Measurements from ENCODE around the gene NDUFS7. TPM values are rescaled to one million over a fixed set of nuclear protein-coding genes. Genes with fewer than 3 reads are reported as not detected.

NDUFS7 gene
- 89.5 and 111 TPM in 2 replicates for total RNA-seq

DNA sequence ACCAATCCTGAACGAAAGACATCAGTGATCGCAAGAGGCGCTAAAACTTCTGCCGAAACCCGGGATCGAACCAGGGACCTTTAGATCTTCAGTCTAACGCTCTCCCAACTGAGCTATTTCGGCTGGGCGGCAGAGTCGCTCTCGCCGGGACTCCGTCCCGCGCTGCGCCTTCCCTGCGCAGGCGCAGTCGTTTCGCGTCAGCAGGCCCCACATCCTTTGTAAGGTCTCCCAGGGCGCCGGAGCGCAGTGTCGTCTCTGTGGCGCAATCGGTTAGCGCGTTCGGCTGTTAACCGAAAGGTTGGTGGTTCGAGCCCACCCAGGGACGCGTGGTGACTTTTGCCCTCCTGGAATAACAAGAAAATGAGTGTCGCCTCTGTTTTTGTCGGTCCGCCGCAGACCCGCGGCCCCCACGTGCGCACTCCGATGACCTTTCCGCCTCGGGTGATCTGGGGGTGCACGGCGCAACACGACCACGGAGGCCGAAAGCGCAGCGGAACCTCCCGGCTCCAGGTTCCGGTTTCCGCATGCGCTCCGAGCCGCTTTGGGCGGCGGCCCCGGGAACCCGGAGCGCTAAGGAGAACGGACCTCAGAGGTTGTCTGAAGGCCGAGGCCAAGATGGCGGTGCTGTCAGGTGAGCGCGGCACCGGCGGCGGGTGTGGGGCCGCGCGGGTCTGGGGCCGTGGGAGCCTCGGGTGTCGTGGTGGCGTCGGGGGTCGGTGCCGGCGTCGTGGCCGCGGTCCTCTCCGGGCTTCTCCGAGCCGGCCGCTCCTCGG, at the start of gene NDUFS7:
Gene NDUFS7 (plus strand): TSS at position 596 of the 773 bp plus-strand sequence. CDS start 20 bp downstream, at position 616.

DNA sequence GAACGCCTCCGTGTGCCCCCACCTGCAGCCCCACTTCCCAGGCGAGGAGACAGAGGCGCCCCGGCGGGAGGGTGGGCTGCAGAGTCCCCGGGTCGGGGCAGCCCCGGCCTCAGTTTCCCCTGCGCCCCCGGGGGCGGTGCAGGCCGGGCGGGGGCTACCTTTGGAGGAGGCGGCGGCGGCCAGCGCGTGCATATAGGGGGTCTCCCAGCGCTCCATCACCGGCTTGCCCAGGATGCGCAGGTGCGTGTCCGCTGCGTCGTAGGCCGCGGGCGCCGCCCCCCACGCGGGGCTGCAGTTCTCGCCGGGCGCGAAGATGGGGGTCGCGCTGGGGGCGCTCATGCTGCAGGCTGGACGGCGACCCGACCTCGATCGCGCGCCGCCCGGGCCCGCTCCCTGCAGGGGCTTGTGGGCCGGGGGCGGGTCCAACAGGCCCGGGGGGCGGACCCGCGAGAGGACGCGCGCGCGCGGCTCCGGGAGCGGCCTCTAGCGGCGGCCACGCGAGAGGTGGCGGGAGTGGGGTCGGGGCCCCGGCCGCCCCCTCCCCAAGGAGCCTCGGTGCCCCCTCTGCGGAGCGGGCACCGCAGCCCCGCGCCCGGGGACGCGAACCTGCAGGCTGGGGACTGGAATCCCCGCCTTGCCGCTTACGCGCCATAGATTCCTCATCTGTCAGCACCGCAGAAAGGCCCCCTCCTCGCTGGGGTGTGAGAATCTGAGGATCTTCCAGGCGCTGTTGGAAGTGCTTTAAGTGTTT, 17.6 kb downstream of the NDUFS7 start, which contains the start of gene GAMT:
Gene GAMT (minus strand): TSS at position 405 of the 751 bp plus-strand sequence. CDS start 66 bp downstream, at position 339.

DNA sequence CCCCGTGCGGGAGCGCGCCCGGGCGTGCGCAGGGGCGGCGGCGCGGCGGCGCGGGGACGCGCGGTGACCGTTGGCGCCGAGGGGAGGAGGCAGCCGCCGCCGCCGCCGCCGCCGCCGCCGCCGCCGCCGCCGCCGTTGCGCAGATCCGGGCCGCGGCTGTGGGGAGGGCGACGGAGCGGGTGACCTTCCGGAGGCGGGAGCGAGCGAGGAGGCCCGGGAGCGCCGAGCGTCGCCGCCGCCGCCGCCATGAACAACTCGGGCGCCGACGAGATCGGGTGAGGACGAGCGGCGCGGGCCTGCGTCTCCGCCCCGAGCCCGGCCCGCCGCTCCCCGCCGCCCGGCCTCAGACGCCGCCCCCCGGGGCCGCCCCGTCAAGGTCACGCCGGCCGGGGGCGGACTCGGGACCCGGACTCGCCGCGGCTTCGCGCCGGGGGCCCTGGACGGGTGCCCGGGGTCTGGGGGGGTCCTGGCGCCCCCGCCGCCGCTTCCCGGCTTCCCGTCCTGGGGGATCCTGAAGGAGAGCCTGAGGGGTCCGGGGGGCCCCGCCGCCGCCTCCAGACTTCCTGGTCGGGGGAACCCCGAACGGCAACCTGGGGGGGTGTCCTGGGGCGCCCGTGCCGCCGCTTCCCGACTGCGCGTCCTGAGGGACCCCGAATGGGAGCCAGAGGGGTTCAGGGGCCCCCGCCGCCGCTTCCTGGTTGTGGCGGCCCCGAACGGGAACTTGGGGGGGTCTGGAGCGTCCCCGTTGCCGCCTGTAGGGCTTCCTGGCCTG, 24.0 kb downstream of the NDUFS7 start, which contains the start of gene DAZAP1:
Gene DAZAP1 (plus strand): TSS at position 59 of the 772 bp plus-strand sequence. CDS start 188 bp downstream, at position 247.

DNA sequence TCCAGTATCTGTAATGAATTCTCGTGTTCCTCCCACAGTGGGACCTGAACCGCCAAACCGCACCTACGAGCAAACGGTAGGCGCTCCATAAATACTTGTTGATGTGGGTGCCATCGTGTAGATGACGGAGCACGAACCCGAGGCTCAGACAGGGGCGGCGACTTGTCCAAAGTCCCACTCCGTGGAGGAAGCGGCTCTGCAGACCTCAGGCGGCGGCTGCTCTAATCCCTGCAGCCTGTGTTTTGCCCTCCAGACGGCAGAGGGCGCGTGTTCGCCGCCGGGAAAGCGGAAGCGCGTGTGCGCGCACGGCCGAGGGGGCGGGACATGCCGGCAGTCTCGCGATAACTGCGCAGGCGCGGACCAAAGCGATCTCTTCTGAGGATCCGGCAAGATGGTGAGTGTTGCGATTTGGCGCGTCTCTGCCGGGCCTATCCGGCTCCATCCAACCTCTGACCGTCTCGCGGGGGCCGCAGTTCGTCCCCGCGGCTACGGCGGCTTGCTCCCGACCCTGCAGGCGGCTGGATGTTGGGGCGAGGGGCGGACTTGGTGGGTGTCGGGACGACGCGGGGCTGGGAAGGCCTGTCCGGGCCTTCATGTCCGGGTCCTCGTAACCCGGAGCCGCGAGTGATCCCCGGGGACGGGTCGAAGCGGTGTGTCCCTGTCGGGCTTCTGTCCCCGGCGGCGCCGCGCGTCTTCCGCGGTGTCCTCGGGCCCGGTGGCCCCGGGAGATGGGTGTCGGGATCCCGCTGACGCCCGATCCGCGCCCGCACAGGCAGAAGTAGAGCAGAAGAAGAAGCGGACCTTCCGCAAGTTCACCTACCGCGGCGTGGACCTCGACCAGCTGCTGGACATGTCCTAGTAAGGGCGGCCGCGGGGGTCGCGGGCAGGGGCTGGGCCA, 54.6 kb downstream of the NDUFS7 start, which contains the start of gene RPS15:
Gene RPS15 (plus strand): TSS at position 362 of the 898 bp plus-strand sequence. CDS start 30 bp downstream, at position 392.

Other genes with a start within 250 kb of the NDUFS7 start
- gene SBNO2, start 209.6 kb upstream of the NDUFS7 start, total RNA-seq, result 37.6 and 40.9 TPM in 2 replicates
- gene STK11, start 178.1 kb upstream of the NDUFS7 start, total RNA-seq, result 47.5 and 52.5 TPM in 2 replicates
- 1.4 and 2.3 TPM in 2 replicates for gene CBARP, start 145.9 kb upstream of the NDUFS7 start, total RNA-seq
- 89.8 and 122 TPM in 2 replicates for gene ATP5F1D, start 142.2 kb upstream of the NDUFS7 start, total RNA-seq
- 46.7 and 59.6 TPM in 2 replicates for gene MIDN, start 135.3 kb upstream of the NDUFS7 start, total RNA-seq
- 265 and 335 TPM in 2 replicates for gene CIRBP, start 114.6 kb upstream of the NDUFS7 start, total RNA-seq
- 52.9 and 54.6 TPM in 2 replicates for gene FAM174C, start 108.4 kb upstream of the NDUFS7 start, total RNA-seq
- not detected in 2 replicates for gene EFNA2, start 98.0 kb upstream of the NDUFS7 start, total RNA-seq
- gene GAMT, start 17.6 kb downstream of the NDUFS7 start, total RNA-seq, result 43.7 and 45.7 TPM in 2 replicates
- gene DAZAP1, start 23.7 kb downstream of the NDUFS7 start, total RNA-seq, result 19.4 and 21.3 TPM in 2 replicates
- 2,634 and 2,972 TPM in 2 replicates for gene RPS15, start 54.5 kb downstream of the NDUFS7 start, total RNA-seq
- gene APC2, start 66.2 kb downstream of the NDUFS7 start, total RNA-seq, result 0.12 and 0.20 TPM in 2 replicates
- gene C19orf25, start 95.3 kb downstream of the NDUFS7 start, total RNA-seq, result 17.7 and 25.0 TPM in 2 replicates
- 0.19 and 0.49 TPM in 2 replicates for gene PCSK4, start 106.4 kb downstream of the NDUFS7 start, total RNA-seq
- 5.0 and 6.0 TPM in 2 replicates for gene REEP6, start 107.3 kb downstream of the NDUFS7 start, total RNA-seq
- gene ADAMTSL5, start 129.1 kb downstream of the NDUFS7 start, total RNA-seq, result 4.7 and 8.8 TPM in 2 replicates
- not detected in 2 replicates for gene PLK5, start 140.2 kb downstream of the NDUFS7 start, total RNA-seq
- 28.2 and 35.9 TPM in 2 replicates for gene MEX3D, start 184.4 kb downstream of the NDUFS7 start, total RNA-seq
- gene MBD3, start 209.0 kb downstream of the NDUFS7 start, total RNA-seq, result 68.5 and 83.9 TPM in 2 replicates
- gene UQCR11, start 221.6 kb downstream of the NDUFS7 start, total RNA-seq, result 41.1 and 46.9 TPM in 2 replicates